ENCODE data around the gene AGAP2.
"Not testable (repeated sequence)": the region's sequence is repeated elsewhere in the genome, so short reads cannot be mapped to it uniquely, and the experiment has no call there.

The AGAP2 gene

DNA sequence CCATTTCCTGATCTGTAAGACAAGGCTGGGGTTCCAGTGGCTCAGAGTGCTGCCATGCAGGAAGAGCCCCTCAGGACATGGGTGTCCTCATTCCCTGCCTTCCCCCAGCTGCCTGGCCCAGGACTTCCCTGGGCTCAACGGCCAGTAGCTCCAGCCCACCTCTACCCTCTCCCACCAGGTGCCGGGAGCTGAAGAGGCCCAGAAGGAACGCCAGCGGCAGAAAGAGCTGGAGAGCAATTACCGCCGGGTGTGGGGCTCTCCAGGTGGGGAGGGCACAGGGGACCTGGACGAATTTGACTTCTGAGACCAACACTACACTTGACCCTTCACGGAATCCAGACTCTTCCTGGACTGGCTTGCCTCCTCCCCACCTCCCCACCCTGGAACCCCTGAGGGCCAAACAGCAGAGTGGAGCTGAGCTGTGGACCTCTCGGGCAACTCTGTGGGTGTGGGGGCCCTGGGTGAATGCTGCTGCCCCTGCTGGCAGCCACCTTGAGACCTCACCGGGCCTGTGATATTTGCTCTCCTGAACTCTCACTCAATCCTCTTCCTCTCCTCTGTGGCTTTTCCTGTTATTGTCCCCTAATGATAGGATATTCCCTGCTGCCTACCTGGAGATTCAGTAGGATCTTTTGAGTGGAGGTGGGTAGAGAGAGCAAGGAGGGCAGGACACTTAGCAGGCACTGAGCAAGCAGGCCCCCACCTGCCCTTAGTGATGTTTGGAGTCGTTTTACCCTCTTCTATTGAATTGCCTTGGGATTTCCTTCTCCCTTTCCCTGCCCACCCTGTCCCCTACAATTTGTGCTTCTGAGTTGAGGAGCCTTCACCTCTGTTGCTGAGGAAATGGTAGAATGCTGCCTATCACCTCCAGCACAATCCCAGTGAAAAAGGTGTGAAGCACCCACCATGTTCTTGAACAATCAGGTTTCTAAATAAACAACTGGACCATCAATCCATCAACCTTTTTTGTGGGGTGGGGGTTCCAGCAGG is 17.6 kb downstream of the AGAP2 start:
- DNase-seq: no peak

DNA sequence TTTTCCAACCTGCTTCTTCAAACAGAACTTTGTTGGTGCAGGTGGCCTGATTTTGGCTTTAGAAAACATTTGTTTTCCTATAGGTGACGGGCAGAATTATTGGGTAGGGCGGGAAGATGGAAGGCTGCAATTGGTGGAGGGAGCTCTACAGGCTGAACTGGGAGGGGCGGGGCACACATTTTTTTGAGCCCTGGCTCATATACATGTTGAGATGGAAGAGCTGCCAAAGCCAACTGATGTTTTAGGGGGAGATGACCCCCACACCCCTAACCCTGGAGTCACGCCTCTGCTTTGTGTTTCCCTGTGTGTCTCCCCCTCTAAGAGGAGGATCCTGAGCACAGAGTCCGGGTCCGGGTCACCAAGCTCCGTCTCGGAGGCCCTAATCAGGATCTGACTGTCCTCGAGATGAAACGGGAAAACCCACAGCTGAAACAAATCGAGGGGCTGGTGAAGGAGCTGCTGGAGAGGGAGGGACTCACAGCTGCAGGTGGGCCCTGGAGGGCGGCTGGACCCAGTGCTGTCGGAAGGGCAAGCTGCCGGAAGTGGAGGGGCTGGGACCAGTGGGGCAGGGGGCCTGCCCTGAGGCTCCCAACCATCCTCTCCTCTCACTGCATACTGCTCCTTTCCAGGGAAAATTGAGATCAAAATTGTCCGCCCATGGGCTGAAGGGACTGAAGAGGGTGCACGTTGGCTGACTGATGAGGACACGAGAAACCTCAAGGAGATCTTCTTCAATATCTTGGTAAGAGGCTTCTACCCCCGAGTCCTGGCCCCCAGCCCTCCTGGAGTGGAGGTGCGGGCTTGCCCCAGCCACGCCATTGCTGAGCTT is 18.6 kb downstream of the AGAP2 start:
- DNase-seq: no peak

DNA sequence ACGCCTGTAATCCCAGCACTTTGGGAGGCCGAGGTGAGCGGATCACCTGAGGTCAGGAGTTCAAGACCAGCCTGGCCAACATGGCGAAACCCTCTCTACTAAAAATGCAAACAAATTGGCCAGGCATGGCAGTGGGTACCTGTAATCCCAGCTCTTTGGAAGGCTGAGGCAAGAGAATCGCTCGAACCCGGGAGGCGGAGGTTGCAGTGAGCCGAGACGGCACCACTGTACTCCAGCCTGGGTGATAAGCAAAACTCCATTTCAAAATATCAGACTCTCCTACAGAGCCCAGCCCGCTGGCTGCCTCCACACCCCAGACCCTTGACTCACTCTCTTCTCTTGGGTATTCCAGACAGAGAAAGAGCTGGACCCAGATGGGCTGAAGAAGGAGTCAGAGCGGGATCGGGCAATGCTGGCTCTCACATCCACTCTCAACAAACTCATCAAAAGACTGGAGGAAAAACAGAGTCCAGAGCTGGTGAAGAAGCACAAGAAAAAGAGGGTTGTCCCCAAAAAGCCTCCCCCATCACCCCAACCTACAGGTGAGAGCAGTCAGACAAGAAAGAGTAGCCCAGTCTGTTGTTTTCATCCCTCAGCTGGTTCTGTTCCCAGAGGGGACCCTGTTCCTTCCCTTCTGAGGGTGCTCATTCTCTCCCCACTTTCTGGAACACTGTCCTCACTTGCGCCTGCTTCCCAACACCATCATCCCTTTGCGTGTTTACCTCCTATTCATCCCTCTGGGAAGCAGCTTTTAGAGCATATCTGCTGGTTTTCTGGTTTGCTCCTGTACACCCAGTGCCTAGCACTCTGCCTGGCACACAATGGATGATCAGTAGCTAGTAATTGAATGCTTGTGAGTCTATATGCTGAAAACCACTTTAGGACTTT is 19.7 kb downstream of the AGAP2 start:
- no peak for DNase-seq

DNA sequence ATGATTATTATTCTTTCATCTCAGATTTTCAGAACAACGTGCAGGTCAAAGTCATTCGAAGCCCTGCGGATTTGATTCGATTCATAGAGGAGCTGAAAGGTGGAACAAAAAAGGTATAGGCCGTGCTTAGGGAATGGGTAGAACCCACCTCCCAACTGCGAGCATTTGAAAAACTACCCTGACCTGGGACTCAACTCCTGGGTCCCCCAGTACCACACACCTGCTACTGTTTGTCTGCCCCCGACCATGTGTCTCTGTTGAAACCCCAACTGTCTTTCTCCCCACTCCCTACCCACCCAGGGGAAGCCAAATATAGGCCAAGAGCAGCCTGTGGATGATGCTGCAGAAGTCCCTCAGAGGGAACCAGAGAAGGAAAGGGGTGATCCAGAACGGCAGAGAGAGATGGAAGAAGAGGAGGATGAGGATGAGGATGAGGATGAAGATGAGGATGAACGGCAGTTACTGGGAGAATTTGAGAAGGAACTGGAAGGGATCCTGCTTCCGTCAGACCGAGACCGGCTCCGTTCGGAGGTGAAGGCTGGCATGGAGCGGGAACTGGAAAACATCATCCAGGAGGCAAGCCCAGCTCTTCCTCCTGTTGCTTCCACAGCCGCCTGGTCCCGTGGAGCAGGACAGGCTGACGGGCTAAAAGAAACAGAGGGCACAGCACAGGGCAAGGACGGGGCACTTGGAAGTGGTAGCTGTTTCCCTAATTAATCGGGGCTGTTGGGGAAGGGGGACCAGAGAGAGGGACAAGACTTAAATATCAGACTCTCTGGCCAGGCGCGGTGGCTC is 20.5 kb downstream of the AGAP2 start:
- DNase-seq: no peak

DNA sequence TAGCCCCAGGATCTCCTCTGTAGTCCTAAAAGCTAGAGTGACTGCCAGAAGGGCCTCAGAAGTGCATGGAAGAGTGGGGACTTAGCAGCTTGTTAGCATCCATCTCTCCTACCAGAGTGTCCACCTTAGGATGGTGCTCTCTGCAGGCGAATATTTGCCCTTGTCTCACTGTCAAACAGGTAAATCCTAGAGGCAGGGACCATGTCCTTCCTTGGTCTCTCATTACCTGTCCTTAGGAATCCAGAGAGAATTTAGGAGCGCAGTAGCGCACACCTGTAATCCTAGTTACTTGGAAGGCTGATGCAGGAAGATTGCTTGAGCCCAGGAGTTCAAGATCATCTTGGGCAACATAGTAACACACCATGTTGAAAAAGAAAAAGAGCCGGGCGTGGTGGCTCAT is 21.4 kb downstream of the AGAP2 start:
- no peak for DNase-seq

DNA sequence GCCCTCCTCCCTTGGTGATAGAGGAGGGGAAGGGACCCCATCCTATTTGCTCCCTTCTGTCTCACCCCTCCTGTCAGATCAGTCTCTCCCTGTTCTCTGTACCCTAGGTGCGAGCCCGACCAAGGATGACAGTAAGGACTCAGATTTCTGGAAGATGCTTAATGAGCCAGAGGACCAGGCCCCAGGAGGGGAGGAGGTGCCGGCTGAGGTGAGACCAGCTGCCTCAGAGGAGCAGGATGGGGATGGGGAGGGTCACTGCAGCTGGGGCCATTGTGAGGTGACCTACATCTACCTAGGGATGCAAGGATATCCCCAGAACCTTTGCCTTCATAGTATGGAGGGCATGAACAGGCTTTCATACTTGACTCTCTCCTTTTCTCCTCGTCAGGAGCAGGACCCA is 22.2 kb downstream of the AGAP2 start:
- DNase-seq: no peak

DNA sequence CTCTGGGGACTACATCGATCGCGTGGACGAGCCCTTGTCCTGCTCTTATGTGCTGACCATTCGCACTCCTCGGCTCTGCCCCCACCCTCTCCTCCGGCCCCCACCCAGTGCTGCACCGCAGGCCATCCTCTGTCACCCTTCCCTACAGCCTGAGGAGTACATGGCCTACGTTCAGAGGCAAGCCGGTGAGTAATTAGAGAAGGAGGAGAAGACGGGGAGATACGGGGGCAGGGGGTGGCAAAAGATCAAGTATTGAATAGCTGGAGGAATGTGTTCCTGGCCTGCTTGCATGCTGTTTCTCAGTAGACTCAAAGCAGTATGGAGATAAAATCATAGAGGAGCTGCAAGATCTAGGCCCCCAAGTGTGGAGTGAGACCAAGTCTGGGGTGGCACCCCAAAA is 22.8 kb downstream of the AGAP2 start:
- no peak for DNase-seq

DNA sequence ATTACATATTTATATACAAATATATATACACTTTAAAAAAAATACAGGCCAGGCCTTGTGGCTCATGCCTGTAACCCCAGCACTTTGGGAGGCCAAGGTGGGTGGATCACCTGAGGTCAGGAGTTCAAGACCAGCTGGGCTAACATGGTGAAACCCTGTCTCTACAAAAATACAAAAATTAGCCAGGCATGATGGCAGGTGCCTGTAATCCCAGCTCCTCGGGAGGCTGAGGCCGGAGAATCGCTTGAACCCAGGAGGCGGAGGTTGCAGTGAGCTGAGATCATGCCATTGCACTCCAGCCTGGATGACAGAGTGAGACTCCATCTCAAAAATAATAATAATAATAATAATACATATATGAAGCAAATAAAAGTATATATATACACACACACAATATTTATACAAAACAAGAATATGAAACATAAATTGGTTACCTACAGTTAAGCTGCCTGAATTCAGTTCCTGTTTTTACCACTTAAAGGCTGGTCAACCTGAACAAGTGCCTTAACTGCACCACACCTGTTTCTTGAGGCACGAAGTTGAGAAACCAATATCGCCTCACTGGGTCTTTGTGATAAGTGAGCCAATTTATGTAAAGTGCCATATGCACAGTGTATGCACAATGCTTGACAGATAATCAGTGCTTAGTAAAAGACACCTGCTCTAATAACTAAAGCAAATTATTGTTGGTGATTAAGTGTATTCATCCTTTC is 23.4 kb downstream of the AGAP2 start:
- not testable (repeated sequence) for DNase-seq

DNA sequence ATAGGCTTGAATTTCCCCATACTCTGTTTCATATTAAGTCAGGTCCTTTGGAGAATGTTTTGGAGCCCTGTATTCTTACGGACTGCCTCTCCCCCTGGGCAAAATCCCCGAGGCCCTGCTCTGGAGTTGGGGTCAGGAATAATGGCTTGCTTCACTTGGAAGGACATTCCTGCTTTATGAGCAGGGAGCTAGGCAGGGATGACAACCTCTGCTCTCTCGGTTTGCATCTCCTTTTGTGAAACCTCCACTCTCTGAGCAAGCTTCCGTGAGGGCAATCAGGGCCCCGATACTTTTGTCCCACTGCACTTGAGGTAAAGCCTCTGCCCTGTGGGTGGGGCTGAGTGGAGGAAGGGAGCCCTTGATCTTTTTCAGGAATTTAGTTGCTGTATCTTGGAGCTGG is 25.3 kb downstream of the AGAP2 start:
- no peak for DNase-seq

DNA sequence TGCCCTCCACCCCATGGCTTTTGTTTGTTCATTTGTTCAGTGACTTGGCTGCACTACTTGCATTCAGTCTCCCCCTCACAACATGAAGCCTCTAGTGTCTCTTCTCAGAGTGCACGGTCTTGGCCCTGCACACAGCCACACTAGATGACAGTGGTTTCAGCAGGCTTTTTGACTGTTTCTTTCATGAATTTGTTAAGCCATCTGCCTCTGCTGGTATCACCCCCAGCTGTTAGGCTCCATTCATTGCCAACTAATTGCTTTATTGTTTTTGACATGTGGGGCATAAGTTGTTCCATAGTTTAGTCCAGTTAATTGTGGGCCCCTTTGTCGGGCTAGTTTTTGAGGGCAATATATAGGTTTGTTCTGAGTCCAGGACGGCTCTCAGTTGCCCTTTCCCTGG is 25.8 kb downstream of the AGAP2 start:
- no peak for DNase-seq

DNA sequence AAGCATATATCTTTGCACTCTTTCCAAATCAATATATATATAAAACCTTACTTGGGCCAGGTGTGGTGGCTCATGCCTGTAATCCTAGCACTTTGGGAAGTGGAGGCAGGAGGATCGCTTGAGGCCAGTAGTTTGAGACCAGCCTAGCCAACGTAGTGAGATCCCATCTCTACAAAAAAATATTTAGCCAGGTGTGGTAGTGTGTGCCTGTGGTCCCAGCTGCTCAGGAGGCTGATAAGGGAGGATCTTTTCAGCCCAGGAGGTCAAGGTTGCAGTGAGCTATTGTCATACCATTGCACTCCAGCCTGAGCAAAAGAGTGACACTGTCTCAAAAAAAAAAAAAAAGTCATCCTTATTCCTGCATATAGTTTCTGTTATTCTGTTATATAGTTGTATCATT is 30.2 kb downstream of the AGAP2 start:
- no peak for DNase-seq

DNA sequence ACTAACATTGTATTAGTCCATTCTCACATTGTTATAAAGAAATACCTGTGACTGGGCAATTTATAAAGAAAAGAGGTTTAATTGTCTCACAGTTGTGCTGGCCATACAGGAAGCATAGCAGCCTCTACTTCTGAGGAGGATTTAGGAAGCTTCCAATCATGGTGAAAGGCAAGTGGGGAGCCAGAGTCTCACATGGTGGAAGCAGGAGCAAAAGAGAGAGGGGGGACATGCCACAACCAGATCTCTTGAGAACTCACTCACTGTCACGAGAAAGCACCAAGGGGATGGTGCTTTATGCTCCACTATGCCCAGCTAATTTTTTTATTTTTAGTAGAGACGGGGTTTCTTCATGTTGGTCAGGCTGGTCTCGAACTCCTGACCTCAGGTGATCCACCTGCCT is 31.3 kb downstream of the AGAP2 start:
- no peak for DNase-seq

DNA sequence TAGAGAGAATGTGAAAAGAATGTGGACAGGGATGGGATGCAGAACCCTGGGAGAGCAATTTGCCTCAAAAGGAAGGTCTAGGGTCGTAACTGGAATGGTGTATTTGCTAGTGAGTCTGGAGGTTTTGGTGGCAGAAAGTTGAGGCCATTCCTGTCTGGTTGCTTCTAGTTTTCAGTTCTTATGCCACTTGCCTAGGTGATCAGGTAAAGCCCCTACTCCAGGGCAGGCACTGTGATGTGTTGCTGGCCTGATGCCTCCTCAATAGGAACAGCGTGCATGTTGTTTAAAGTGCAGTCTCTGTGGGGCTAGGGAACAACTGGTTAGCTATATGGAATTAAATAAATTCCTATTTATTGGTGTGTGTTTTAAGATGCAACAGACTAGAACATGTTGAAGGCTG is 38.2 kb downstream of the AGAP2 start:
- no peak for DNase-seq

DNA sequence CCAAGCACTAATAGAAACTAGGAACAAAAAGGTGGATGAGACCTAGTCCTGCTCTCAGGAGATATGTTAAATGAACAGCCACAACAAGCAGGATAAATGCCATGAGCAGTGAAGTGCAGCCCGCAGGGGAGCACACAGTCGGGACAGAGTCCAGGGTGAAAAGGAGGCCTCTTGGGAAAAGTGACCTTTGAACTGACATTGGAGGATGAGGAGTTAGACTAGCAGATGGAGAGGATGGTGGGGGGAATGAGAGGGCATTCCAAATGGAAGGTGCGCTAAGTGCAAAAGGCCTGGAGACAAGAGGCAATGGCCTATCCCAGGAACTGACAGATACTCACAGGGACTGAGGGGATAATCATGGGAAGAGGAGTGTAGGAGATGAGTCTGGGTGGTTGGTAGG is 40.1 kb downstream of the AGAP2 start:
- no peak for DNase-seq

DNA sequence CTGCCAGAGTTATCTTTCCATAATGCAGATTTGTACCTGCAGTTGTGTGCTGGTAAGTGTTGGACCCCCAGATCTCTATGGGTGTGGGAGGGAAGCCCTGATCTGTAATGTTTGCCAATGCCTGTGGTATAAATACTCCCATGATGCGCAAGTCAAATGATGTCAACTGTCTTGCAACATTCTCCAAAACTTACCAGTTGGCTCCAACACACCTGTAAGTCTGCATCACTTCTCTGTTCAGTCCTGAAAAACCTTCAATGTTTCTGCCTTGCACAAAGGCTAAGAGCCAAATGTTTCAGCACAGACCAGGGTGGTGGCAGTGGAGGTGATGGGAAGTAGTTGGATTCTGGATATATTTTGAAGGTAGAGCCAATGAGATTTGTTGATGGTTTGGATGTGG is 41.5 kb downstream of the AGAP2 start:
- DNase-seq: no peak

DNA sequence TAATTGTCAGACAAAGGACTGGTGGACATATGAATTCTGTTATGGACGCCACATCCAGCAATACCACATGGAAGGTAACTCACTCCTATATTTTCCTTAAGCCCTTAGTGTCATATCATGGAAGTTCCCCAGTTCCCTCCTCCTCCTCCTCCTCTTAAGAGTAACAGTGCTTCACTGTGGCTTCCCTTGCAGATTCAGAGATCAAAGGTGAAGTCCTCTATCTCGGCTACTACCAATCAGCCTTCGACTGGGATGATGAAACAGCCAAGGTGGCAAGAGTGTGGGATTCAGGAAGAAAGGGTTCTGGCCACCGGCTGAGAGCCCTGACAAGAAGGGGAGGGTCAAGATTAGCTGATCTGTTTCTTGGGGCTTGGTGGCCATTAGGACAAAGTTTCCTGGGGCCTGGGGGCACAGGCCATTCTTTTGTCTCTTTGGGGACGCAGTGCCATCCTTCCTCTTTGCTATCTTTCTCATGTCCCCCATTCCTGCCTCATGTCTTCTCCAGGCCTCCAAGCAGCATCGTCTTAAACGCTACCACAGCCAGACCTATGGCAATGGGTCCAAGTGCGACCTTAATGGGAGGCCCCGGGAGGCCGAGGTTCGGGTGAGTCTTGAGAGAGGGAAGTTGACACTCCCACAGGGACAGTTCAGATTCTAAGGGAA is 42.6 kb downstream of the AGAP2 start:
- DNase-seq: no peak

DNA sequence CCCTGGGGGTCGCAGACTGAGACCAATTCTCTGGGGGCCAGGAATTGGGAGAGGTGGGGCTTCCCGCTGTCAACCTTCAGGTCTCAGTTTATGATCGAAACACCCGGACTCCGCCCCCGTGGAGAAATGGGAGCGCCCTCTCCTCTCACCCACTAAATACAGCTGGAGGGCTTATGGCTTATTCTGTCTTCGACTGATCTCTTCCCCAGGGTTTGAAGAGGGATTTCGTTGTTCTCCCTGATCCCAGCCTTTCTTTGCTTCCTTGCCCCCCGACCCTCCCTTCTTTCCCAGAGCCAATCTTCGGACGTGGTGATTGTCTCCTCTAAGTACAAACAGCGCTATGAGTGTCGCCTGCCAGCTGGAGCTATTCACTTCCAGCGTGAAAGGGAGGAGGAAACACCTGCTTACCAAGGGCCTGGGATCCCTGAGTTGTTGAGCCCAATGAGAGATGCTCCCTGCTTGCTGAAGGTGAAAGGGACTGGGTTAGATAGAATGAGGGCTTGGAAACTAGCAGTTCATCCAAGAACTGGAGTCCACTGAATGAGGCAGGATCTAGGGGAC is 44.0 kb downstream of the AGAP2 start:
- DNase-seq: peak; percentile 14

DNA sequence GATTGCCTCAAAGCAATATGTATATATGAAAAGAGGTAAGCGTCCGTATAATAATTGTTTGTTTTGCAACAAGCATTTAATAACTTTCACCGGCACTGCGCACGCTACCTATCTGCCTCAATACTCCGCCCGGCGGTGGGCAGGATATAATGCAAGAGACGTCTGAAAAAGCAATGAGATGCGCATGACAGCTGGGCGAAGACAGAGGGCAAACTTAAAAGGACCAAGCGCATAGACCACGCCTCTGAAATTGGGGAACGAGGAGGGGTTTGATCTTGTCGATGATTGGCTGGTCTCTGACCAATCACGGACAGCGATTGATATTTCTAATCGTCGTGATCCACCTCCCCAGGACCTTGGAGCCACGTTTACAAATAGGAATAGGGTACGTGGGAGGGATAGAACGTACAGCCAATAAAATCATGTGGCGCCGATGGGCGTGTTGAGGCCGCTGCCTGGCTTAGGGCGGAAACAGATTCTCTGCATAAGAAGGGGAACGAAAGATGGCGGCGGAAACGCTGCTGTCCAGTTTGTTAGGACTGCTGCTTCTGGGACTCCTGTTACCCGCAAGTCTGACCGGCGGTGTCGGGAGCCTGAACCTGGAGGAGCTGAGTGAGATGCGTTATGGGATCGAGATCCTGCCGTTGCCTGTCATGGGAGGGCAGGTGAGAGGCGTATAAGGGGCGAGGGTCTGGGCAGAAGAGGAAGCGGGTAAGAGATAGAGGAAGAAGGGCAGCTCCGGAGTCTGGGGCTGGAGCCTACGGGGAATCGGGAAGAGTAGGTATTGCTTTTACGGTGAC is 44.7 kb downstream of the AGAP2 start, which contains the start of gene OS9:
OS9 (plus strand) TSS at position 474 of the 800 bp plus-strand sequence; CDS start at position 504, 30 bp downstream.
- DNase-seq: peak; percentile 94

DNA sequence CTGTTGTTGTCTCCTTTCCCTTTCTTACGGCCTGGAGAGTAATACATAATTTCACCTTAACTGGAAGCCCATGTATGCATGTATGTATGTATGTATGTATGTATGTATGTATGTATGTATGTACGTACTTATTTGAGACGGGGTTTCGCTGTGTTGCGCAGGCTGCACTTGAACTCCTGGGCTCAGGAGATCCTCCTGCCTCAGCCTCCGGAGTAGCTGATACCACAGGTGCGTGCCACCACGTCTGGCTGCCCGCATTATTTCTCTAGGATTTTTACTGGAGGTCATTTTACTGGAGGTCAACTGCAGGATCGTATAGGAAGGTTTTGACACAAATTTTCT is 45.3 kb downstream of the AGAP2 start:
- no peak for DNase-seq

DNA sequence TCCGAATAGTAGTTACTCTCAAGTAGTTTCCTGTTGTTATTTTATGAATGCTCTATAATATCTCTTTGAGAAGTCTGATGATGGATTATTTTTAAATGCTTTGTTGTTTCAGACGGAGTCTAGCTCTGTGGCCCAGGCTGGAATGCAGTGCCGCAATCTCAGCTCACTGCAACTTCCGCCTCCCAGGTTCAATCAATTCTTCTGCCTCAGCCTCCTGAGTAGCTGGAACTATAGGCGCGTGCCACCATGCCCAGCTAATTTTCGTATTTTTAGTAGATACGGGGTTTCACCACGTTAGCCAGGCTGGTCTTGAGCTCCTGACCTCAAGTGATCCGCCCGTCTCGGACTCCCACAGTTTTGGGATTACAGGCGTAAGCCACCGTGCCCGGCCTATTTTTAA is 46.0 kb downstream of the AGAP2 start:
- DNase-seq: no peak
